HL-60 (cell line): ENCODE results near the gene CZIB.

Experiments
- DNase-seq, 2 experiments: peaks; one replicate each; pipeline ENCODE4 v3.0.0-alpha.2; 2010 to 2020; ENCODE audit warnings: low read depth in 1 of 2, low spot score in 1 of 2
- H3K27ac ChIP-seq: fragments of 250-450 bp; sonication (Bioruptor Pico); replicated peaks from 2 replicates; pipeline ENCODE4 v1.5.1; 2020; ENCODE audit warnings: mild to moderate bottlenecking, moderate library complexity
- H3K27me3 ChIP-seq: fragments of 250-450 bp; sonication (Bioruptor Pico); 2 replicates; pipeline ENCODE4 v1.5.1; 2021; ENCODE audit warnings: mild to moderate bottlenecking, moderate library complexity; ENCODE audit not compliant: insufficient read depth, poor library complexity, severe bottlenecking
- H3K4me3 ChIP-seq: replicated peaks from 2 replicates; pipeline ENCODE4 v1.5.1; 2011; ENCODE audit warnings: mild to moderate bottlenecking, control low read depth, low read length; ENCODE audit not compliant: insufficient read depth
- GABPA ChIP-seq: IDR thresholded peaks from 2 replicates; pipeline ENCODE4 v1.6.1; 2012; ENCODE audit warnings: low read depth
- POLR2AphosphoS5 ChIP-seq: IDR thresholded peaks from 2 replicates; pipeline ENCODE4 v1.6.1; 2012; ENCODE audit warnings: low read depth
- REST ChIP-seq: IDR thresholded peaks from 2 replicates; pipeline ENCODE4 v1.6.1; 2012; ENCODE audit warnings: low read depth; ENCODE audit not compliant: insufficient replicate concordance
- SPI1 ChIP-seq: IDR thresholded peaks from 2 replicates; pipeline ENCODE4 v1.6.1; 2012; ENCODE audit warnings: low read depth, mild to moderate bottlenecking, borderline replicate concordance
- TF ChIP-seq, protein P1 (sequence below): IDR thresholded peaks from one replicate; pipeline ENCODE4 v1.5.1; 2011; ENCODE audit warnings: low read length, control low read depth, inconsistent platforms; ENCODE audit not compliant: insufficient read depth

The CZIB gene

GRCh38 chr1:53266038-53266437, 45.6 kb upstream of the CZIB start:
- TF ChIP-seq SPI1, result no peak
- no peak for TF ChIP-seq GABPA
- TF ChIP-seq, protein P1, sequence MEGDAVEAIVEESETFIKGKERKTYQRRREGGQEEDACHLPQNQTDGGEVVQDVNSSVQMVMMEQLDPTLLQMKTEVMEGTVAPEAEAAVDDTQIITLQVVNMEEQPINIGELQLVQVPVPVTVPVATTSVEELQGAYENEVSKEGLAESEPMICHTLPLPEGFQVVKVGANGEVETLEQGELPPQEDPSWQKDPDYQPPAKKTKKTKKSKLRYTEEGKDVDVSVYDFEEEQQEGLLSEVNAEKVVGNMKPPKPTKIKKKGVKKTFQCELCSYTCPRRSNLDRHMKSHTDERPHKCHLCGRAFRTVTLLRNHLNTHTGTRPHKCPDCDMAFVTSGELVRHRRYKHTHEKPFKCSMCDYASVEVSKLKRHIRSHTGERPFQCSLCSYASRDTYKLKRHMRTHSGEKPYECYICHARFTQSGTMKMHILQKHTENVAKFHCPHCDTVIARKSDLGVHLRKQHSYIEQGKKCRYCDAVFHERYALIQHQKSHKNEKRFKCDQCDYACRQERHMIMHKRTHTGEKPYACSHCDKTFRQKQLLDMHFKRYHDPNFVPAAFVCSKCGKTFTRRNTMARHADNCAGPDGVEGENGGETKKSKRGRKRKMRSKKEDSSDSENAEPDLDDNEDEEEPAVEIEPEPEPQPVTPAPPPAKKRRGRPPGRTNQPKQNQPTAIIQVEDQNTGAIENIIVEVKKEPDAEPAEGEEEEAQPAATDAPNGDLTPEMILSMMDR, result no peak
- TF ChIP-seq REST, result no peak
- no peak for TF ChIP-seq POLR2AphosphoS5
- DNase-seq, result no peak

GRCh38 chr1:53265581-53265980, 45.1 kb upstream of the CZIB start:
- TF ChIP-seq SPI1, result no peak
- TF ChIP-seq, protein P1, result no peak
- TF ChIP-seq REST, result no peak
- TF ChIP-seq GABPA, result no peak
- no peak for TF ChIP-seq POLR2AphosphoS5
- Histone ChIP-seq H3K4me3 (no peak overlapping the region), H3K27ac (no peak overlapping the region), H3K27me3 (no peaks in the 10 kb centered on the region)
- no peak for DNase-seq

More at GRCh38 chr1:53266038-53266437, 45.6 kb upstream of the CZIB start:
- Histone ChIP-seq H3K27ac (no peak overlapping the region), H3K4me3 (no peak overlapping the region), H3K27me3 (no peaks in the 10 kb centered on the region)

GRCh38 chr1:53264048-53264447, 43.6 kb upstream of the CZIB start:
- Histone ChIP-seq H3K27ac (no peak overlapping the region), H3K27me3 (no peaks in the 10 kb centered on the region), H3K4me3 (no peak overlapping the region)
- no peak for DNase-seq
- TF ChIP-seq, protein P1, result no peak
- no peak for TF ChIP-seq GABPA
- no peak for TF ChIP-seq REST
- TF ChIP-seq SPI1, result no peak
- no peak for TF ChIP-seq POLR2AphosphoS5
